DOHH2 (cell line): Measurements from ENCODE around the gene UBE2S.

Experiments
- H3F3A ChIP-seq: fragments of 200-600 bp; sonication (generic), shearing (Covaris generic); 2 replicates; pipeline ENCODE4 v1.6.0; 2016; ENCODE audit warnings: antibody characterized with exemption, mild to moderate bottlenecking; ENCODE audit not compliant: control insufficient read depth, insufficient read depth
- H3K27ac ChIP-seq: fragments of 200-600 bp; sonication (generic); 2 replicates; pipeline ENCODE4 v1.5.1; 2014; ENCODE audit warnings: low read depth, mild to moderate bottlenecking, low read length, moderate library complexity
- H3K27me3 ChIP-seq: fragments of 200-600 bp; sonication (generic); 2 replicates; pipeline ENCODE4 v1.6.1; 2014; ENCODE audit warnings: mild to moderate bottlenecking, low read length, mixed read lengths; ENCODE audit not compliant: control insufficient read depth
- H3K36me3 ChIP-seq: fragments of 200-600 bp; sonication (generic); 2 replicates; pipeline ENCODE4 v1.6.1; 2014; ENCODE audit warnings: mild to moderate bottlenecking, low read length, moderate library complexity, mixed read lengths; ENCODE audit not compliant: control insufficient read depth
- H3K4me1 ChIP-seq: fragments of 200-600 bp; sonication (generic); 2 replicates; pipeline ENCODE4 v1.6.1; 2014; ENCODE audit warnings: mild to moderate bottlenecking, low read length, mixed read lengths; ENCODE audit not compliant: control insufficient read depth
- H3K4me2 ChIP-seq: fragments of 200-600 bp; sonication (generic); 2 replicates; pipeline ENCODE4 v1.6.0; 2014; ENCODE audit warnings: mild to moderate bottlenecking, low read length, moderate library complexity
- H3K4me3 ChIP-seq: fragments of 200-600 bp; sonication (generic); 2 replicates; pipeline ENCODE4 v1.5.1; 2014; ENCODE audit warnings: mild to moderate bottlenecking, low read length, mixed read lengths
- H3K79me2 ChIP-seq: fragments of 200-600 bp; sonication (generic); 2 replicates; pipeline ENCODE4 v1.6.1; 2014; ENCODE audit warnings: mild to moderate bottlenecking, low read length, mixed read lengths; ENCODE audit not compliant: control insufficient read depth
- H3K9me2 ChIP-seq: fragments of 200-600 bp; sonication (generic); replicated peaks from 2 replicates; pipeline ENCODE4 v1.6.1; 2014; ENCODE audit warnings: mild to moderate bottlenecking, low read length, mixed read lengths; ENCODE audit not compliant: control insufficient read depth
- H3K9me3 ChIP-seq: fragments of 200-600 bp; sonication (generic); 2 replicates; pipeline ENCODE4 v1.6.1; 2014; ENCODE audit warnings: antibody characterized with exemption, low read length, mixed read lengths; ENCODE audit not compliant: control insufficient read depth, insufficient read depth
- H4K20me1 ChIP-seq: fragments of 200-600 bp; sonication (generic); 2 replicates; pipeline ENCODE4 v1.6.0; 2014; ENCODE audit warnings: low read depth, mild to moderate bottlenecking, antibody characterized with exemption, low read length, moderate library complexity; ENCODE audit not compliant: control insufficient read depth, insufficient read depth
- EZH2phosphoT487 ChIP-seq: fragments of 200-600 bp; sonication (generic); IDR thresholded peaks from 2 replicates; pipeline ENCODE4 v1.6.1; 2017; ENCODE audit warnings: borderline replicate concordance, mild to moderate bottlenecking, antibody characterized with exemption, low read length, moderate library complexity, mixed read lengths
- TF ChIP-seq, protein P1 (sequence below): fragments of 200-600 bp; sonication (generic); IDR thresholded peaks from one replicate; pipeline ENCODE4 v1.5.1; 2014; ENCODE audit warnings: antibody characterized with exemption, mild to moderate bottlenecking, low read depth, low read length; ENCODE audit not compliant: poor library complexity, severe bottlenecking

UBE2S gene

DNA sequence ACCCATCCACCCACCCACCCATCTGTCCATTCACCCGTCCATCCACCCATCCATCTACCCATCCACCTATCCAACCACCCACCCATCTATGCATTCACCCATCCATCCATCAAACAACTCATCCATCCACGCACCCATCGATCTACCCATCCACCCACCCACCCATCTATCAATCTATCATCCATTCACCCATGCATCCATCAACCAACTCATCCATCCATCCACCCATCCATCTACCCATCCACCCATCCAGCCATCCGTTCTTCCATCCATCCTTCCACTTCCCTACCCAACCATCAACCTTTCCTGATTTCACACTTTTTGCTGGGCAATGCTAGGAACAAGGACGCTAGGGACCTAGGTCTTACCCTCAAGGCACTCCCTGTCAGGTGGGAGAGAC is 25.6 kb downstream of the UBE2S start:
- Histone ChIP-seq H3F3A (peaks cover 24% of the 10 kb centered on the region), H3K4me2 (peak overlapping the region; percentile 87), H3K4me1 (peaks cover 32% of the 10 kb centered on the region), H4K20me1 (peaks cover 12% of the 10 kb centered on the region), H3K36me3 (peaks cover 21% of the 10 kb centered on the region), H3K27me3 (peaks cover 3% of the 10 kb centered on the region; the same call in 1 of the 2 replicates), H3K4me3 (peak overlapping the region; percentile 2; the same call in 1 of the 2 replicates), H3K9me3 (no peaks in the 10 kb centered on the region), H3K27ac (no peak overlapping the region), H3K9me2 (no peaks in the 10 kb centered on the region), H3K79me2 (peaks cover 43% of the 10 kb centered on the region)
- TF ChIP-seq EZH2phosphoT487, result no peak
- TF ChIP-seq, protein P1, sequence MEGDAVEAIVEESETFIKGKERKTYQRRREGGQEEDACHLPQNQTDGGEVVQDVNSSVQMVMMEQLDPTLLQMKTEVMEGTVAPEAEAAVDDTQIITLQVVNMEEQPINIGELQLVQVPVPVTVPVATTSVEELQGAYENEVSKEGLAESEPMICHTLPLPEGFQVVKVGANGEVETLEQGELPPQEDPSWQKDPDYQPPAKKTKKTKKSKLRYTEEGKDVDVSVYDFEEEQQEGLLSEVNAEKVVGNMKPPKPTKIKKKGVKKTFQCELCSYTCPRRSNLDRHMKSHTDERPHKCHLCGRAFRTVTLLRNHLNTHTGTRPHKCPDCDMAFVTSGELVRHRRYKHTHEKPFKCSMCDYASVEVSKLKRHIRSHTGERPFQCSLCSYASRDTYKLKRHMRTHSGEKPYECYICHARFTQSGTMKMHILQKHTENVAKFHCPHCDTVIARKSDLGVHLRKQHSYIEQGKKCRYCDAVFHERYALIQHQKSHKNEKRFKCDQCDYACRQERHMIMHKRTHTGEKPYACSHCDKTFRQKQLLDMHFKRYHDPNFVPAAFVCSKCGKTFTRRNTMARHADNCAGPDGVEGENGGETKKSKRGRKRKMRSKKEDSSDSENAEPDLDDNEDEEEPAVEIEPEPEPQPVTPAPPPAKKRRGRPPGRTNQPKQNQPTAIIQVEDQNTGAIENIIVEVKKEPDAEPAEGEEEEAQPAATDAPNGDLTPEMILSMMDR, result no peak

DNA sequence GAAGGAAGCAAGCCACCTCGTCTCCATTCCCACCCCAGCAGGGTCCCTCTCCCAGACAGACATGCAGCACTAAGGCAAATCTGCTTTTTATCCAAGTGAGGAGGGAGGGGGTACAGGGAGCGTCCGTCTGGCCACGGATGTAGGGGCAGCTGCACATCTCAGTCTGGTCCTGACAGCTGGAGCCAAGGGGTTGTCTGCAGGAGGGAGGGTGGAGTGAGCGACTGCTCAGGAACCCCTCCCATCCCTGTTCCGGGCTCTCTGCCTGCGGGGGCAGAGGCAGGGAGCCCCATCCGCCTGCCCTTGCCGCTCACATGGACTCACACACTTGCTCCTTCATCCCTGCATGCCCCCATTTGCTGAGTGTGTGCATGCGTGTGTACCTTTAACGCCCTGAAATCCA is 28.4 kb downstream of the UBE2S start:
- no peak overlapping the region for H3K4me2 ChIP-seq
- no peaks in the 10 kb centered on the region; the same call in none of the 2 replicates for H3K36me3 ChIP-seq
- peaks cover 6% of the 10 kb centered on the region for H3K27me3 ChIP-seq
- peaks cover 3% of the 10 kb centered on the region; the same call in 1 of the 2 replicates for H3F3A ChIP-seq
- H3K9me2 ChIP-seq, result no peaks in the 10 kb centered on the region
- H4K20me1 ChIP-seq, result no peaks in the 10 kb centered on the region
- H3K79me2 ChIP-seq, result peaks cover 22% of the 10 kb centered on the region
- no peak for TF ChIP-seq EZH2phosphoT487
- TF ChIP-seq, protein P1, result no peak
- H3K27ac ChIP-seq, result no peak overlapping the region
- no peaks in the 10 kb centered on the region for H3K9me3 ChIP-seq
- H3K4me1 ChIP-seq, result peaks cover 19% of the 10 kb centered on the region
- H3K4me3 ChIP-seq, result no peak overlapping the region

DNA sequence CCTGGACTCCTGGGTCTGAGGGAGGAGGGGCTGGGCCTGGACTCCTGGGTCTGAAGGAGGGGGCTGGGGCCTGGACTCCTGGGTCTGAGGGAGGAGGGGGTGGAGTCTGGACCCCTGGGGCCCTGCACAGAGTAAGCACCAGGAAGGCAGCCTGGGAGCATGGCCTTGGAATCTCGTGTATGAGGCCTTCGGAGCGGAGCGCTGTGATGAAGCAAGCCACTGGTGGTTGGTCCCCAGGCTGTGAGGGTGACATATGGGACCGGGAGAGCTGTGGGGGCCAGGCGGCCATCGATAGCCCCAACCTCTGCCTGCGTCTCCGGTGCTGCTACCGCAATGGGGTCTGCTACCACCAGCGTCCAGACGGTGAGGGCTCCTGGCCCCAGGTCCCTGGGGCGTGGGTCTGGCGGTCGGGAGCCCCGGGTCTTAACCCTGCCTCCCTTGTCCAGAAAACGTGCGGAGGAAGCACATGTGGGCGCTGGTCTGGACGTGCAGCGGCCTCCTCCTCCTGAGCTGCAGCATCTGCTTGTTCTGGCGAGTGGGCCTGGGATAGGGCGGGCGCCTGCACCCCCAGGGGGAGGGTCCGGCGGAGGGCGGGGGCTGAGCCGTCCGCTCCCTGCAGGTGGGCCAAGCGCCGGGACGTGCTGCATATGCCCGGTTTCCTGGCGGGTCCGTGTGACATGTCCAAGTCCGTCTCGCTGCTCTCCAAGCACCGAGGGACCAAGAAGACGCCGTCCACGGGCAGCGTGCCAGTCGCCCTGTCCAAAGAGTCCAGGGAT is 30.0 kb downstream of the UBE2S start:
- H3K27me3 ChIP-seq, result peaks cover 22% of the 10 kb centered on the region
- H3K4me2 ChIP-seq, result no peak overlapping the region
- H3F3A ChIP-seq, result peaks cover 3% of the 10 kb centered on the region; the same call in 1 of the 2 replicates
- H3K9me2 ChIP-seq, result no peaks in the 10 kb centered on the region
- H4K20me1 ChIP-seq, result no peaks in the 10 kb centered on the region
- H3K4me1 ChIP-seq, result peaks cover 9% of the 10 kb centered on the region
- H3K9me3 ChIP-seq, result no peaks in the 10 kb centered on the region
- H3K79me2 ChIP-seq, result peaks cover 12% of the 10 kb centered on the region
- no peak overlapping the region for H3K27ac ChIP-seq
- no peak overlapping the region for H3K4me3 ChIP-seq
- no peaks in the 10 kb centered on the region; the same call in 1 of the 2 replicates for H3K36me3 ChIP-seq
- no peak for TF ChIP-seq EZH2phosphoT487
- TF ChIP-seq, protein P1, result no peak
